GM12874 (cell line): ENCODE results near the gene MAFG.

Experiments used
- TF ChIP-seq, protein P1 (sequence below): IDR thresholded peaks from 2 replicates; pipeline ENCODE4 v1.5.1; 2011; ENCODE audit warnings: low read depth, mild to moderate bottlenecking, control low read depth, low read length, moderate library complexity; ENCODE audit not compliant: insufficient read depth

The MAFG gene

DNA sequence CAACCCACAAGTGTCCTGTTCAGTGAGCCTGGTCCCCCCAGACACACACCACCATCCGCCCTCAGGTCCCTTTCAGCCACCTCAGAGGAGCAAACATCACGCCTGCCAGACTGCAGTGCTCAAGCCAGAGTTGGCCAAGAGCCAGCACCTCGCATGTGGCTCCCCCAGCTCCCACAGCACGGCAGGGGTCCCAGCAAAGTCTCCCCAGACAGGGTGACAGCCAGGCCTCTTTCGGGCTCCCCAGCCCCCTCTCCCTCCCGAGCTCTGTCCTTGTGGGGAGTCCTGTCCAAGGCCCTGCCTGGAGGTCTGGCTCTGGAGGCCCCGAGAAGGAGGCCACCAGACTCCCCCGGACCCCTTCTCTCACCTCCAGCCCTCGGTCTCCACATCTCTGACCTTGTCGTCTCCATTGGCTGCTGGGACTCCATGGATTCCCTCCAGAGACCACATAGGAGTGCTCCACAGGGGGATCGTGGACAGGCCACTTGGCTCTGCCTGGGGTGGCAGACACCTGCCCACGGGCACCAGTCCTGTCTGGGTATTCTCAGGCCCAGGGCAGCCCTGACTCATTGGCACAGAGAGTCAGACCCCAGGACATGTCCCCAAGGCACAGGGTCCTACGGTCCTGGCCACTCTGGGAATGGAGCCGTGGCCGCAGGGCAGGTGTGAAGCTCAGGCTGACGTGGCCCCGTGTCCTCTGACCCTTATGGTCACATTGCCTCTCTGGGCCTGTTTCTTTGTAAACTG, 21.3 kb upstream of the MAFG start:
- TF ChIP-seq, protein P1, sequence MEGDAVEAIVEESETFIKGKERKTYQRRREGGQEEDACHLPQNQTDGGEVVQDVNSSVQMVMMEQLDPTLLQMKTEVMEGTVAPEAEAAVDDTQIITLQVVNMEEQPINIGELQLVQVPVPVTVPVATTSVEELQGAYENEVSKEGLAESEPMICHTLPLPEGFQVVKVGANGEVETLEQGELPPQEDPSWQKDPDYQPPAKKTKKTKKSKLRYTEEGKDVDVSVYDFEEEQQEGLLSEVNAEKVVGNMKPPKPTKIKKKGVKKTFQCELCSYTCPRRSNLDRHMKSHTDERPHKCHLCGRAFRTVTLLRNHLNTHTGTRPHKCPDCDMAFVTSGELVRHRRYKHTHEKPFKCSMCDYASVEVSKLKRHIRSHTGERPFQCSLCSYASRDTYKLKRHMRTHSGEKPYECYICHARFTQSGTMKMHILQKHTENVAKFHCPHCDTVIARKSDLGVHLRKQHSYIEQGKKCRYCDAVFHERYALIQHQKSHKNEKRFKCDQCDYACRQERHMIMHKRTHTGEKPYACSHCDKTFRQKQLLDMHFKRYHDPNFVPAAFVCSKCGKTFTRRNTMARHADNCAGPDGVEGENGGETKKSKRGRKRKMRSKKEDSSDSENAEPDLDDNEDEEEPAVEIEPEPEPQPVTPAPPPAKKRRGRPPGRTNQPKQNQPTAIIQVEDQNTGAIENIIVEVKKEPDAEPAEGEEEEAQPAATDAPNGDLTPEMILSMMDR = no peak

DNA sequence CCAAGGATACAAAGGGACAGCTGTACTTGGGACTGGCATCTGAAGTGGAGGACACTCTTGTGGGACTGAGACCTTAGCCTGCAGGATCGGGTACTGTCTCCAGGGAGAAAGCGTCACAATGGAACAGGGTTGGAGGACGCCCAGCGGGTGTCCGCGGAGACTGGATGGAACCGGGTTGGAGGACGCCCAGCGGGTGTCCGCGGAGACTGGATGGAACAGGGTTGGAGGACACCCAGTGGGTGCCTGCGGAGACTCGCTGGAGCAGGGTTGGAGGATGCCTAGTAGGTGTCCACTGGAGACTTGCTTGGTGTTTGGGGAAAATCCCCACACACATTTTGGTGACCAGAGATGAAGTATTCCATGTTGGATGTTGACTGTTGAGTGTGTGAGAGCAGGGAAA, 19.7 kb upstream of the MAFG start, which contains the start of gene MYADML2:
Gene MYADML2, minus strand, starts transcription at position 45 of the 400 bp plus-strand sequence. CDS start 5,492 bp downstream, outside the sequence.
- TF ChIP-seq, protein P1 = no peak

DNA sequence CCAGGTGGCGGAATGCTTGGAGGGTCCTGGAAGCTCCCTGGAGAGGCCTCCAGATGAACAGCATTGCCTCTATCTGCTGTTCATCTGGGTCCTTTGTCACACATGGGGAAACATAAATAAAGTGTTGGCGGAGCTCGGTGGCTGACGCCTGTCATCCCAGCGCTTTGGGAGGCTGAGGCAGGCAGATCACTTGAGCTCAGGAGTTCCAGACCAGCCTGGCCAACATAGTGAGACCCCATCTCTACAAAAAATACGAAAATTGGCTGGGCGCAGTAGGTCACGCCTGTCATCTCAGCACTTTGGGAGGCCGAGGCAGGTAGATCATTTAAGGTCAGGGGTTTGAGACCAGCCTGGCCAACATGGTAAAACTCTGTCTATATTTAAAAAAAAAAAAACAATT, 17.3 kb upstream of the MAFG start:
- TF ChIP-seq, protein P1 = no peak

- TF ChIP-seq, protein P1 = no peak
Measured at GRCh38 chr17:81942167-81942553, 14.6 kb upstream of the MAFG start.

DNA sequence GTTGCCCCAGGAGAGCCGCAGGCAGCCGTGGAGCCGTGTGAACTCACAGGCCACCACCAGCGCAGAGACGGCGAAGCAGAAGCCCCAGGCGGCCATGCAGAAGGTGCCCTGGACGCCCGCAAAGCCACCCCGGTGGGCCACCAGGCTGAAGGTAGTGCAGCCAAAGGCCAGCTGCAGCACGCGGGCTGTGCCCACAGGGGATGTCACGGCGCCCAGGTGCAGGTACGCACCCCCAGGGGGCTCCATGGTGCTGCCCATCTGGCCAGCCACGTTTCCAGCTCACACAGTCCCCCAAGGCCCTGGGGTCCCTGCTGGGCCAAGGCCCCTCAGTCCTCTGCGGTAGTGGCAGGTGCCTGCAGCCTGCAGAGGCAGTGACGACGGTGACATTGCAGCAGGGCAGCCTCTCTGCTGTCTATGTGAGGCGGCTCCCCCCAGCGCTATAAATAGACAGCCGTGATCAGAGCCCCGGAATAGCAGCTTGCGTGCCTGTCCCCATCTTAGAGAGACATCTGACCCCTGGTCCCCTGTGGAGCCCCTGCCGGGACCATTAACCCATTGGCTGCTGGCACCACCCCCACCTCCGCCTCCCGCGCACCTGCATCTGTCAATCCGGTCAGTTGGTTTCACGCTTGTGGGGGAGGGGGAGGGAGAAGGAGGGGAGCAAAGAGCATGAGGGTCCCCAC, 14.1 kb upstream of the MAFG start:
- TF ChIP-seq, protein P1 = no peak

DNA sequence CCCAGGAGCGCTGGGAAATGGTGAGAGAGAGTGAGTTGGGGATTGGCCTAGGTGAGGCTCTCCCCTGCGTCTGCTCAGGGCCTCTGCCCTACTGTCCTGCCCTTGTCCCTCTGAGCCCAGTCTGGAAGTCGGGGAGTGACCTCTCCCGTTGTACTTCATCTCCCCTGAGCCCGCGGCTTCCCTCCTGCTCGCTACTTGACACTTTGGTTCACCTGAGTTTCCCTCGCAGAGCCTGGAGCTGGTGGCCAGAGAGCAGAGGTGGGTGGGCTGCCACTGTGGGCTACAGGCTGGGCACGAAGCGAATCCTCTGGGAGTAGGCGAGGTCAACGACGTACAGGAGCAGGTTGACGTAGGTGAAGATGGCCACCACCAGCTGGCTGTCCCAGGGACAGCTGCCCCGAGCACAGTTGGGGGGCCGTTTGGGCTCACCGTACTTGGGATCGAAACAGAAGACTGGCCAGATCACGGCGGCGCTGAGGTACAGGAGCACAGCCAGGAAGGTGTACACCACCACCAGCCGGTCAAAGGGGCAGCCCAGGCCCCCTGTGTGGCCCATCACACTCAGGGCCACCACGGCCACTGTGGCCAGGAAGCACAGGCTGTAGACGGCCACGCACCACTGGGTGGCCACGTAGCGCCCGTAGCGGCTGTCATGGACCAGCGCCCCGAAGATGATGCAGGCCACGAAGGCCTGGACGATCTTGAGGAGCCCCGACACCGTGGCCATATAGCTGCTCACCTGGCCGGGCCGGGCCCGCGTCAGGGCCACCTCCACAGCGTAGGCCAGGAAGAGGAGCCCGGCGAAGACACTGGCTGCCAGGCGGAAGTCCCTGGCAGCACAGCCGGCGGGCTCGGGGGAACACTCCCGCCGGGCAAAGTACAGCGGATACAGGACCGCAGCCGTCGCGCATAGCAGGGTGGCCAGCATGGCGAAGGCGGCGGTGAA, 13.3 kb upstream of the MAFG start:
- TF ChIP-seq, protein P1 = no peak

GRCh38 chr17:81939881-81940385, 12.4 kb upstream of the MAFG start:
- TF ChIP-seq, protein P1 = no peak
